Activated naive CD4-positive, alpha-beta T cell treated with Interleukin-2 at 50 U/mL for 16 hours (primary cell): ENCODE measurements around the gene INPP5D.
"Not testable (repeated sequence)": the region's sequence is repeated elsewhere in the genome, so short reads cannot be mapped to it uniquely, and the experiment has no call there.

Source experiments
- DNase-seq: peaks from one replicate; pipeline ENCODE4 v3.0.0-alpha.2; 2020

INPP5D gene

GRCh38 chr2:233147829-233148167 is 87.7 kb downstream of the INPP5D start:
- no peak for DNase-seq

GRCh38 chr2:233148354-233148753 is 88.2 kb downstream of the INPP5D start:
- no peak for DNase-seq

GRCh38 chr2:233152541-233152940 is 92.4 kb downstream of the INPP5D start:
- DNase-seq = no peak

- DNase-seq = no peak
Observed at GRCh38 chr2:233153146-233153798, 93.1 kb downstream of the INPP5D start.

- no peak for DNase-seq
Observed at GRCh38 chr2:233156001-233156400, 95.9 kb downstream of the INPP5D start.

GRCh38 chr2:233156461-233156860 is 96.3 kb downstream of the INPP5D start:
- not testable (repeated sequence) for DNase-seq

- no peak for DNase-seq
Observed at GRCh38 chr2:233161730-233162129, 101.6 kb downstream of the INPP5D start.

- DNase-seq = no peak
Observed at GRCh38 chr2:233162770-233163169, 102.6 kb downstream of the INPP5D start.

GRCh38 chr2:233163486-233164103 is 103.5 kb downstream of the INPP5D start:
- DNase-seq = no peak

- DNase-seq = no peak
Observed at GRCh38 chr2:233164128-233164635, 104.0 kb downstream of the INPP5D start.

GRCh38 chr2:233164967-233165366 is 104.8 kb downstream of the INPP5D start:
- no peak for DNase-seq

- no peak for DNase-seq
Observed at GRCh38 chr2:233165543-233165894, 105.4 kb downstream of the INPP5D start.

- peak; percentile 37 for DNase-seq
Observed at GRCh38 chr2:233165895-233166661, 105.9 kb downstream of the INPP5D start.

- DNase-seq = no peak
Observed at GRCh38 chr2:233168445-233168844, 108.3 kb downstream of the INPP5D start.

- no peak for DNase-seq
Observed at GRCh38 chr2:233168919-233169318, 108.8 kb downstream of the INPP5D start.

GRCh38 chr2:233171344-233171743 is 111.2 kb downstream of the INPP5D start:
- no peak for DNase-seq

- DNase-seq = no peak
Observed at GRCh38 chr2:233173115-233173514, 113.0 kb downstream of the INPP5D start.

GRCh38 chr2:233174137-233174536 is 114.0 kb downstream of the INPP5D start:
- no peak for DNase-seq

- no peak for DNase-seq
Observed at GRCh38 chr2:233178994-233179847, 119.1 kb downstream of the INPP5D start.

- no peak for DNase-seq
Observed at GRCh38 chr2:233179848-233180366, 119.8 kb downstream of the INPP5D start.

GRCh38 chr2:233183869-233184418 is 123.8 kb downstream of the INPP5D start:
- no peak for DNase-seq

GRCh38 chr2:233184669-233185068 is 124.5 kb downstream of the INPP5D start:
- no peak for DNase-seq

- no peak for DNase-seq
Observed at GRCh38 chr2:233185330-233185729, 125.2 kb downstream of the INPP5D start.
